Panc1 (cell line): ENCODE data around the gene FBXW8. TPM values are rescaled to one million over a fixed set of nuclear protein-coding genes. Genes with fewer than 3 reads are reported as not detected.

Experiments used
- ATAC-seq: fragments of 200-7000 bp; cut with Tn5 transposase; 2 replicates; pipeline ENCODE4 v1.9.1; 2020; ENCODE audit warnings: mild to moderate bottlenecking, moderate library complexity
- BruUV-seq: library from RNA; stranded (reverse); fragments of 400-500 nt; replicated peaks from 2 replicates; lab custom pipeline; 2021; lab: Mats Ljungman, UMichigan
- CTCF ChIA-PET: fragments of 300-600 bp; sonication (Branson Sonifier 250); formaldehyde crosslinking; loops from one replicate; lab custom pipeline; 2022; ENCODE audit warnings: antibody characterized with exemption; lab: Charles Lee
- POLR2A ChIA-PET: fragments of 300-600 bp; sonication (Branson Sonifier 250); formaldehyde crosslinking; loops from one replicate; lab custom pipeline; 2022; ENCODE audit warnings: antibody characterized with exemption; lab: Charles Lee
- DNase-seq: peaks from one replicate; pipeline ENCODE4 v3.0.0-alpha.2; 2010; ENCODE audit warnings: low read depth, low spot score
- H3K27ac ChIP-seq: 2 replicates; pipeline ENCODE4 v1.5.1; 2011; ENCODE audit warnings: mild to moderate bottlenecking, low read length, inconsistent platforms
- H3K27me3 ChIP-seq: fragments of 200-500 bp; sonication (Bioruptor generic); 2 replicates; pipeline ENCODE4 v1.6.0; 2014; ENCODE audit warnings: low read length, inconsistent platforms; ENCODE audit not compliant: control insufficient read depth, insufficient read depth
- H3K36me3 ChIP-seq: fragments of 200-500 bp; sonication (Bioruptor generic); 2 replicates; pipeline ENCODE4 v1.5.1; 2014; ENCODE audit warnings: inconsistent platforms, mild to moderate bottlenecking, low read length, moderate library complexity; ENCODE audit not compliant: control insufficient read depth, insufficient read depth
- H3K4me1 ChIP-seq: 2 replicates; pipeline ENCODE4 v1.5.1; 2011; ENCODE audit warnings: inconsistent platforms, mild to moderate bottlenecking, low read length, moderate library complexity; ENCODE audit not compliant: control insufficient read depth, insufficient read depth
- H3K4me3 ChIP-seq, 2 experiments: 2 replicates each; pipeline ENCODE4 v1.5.1; 2011 to 2012; ENCODE audit warnings: low read depth in 2 of 2, low read length in 2 of 2, mild to moderate bottlenecking in 2 of 2, inconsistent platforms in 1 of 2, moderate library complexity in 1 of 2
- H3K9me3 ChIP-seq: fragments of 200-500 bp; sonication (Bioruptor generic); 2 replicates; pipeline ENCODE4 v1.5.1; 2014; ENCODE audit warnings: low read depth, mild to moderate bottlenecking, inconsistent platforms, low read length, moderate library complexity; ENCODE audit not compliant: control insufficient read depth, insufficient read depth
- POLR2AphosphoS5 ChIP-seq: IDR thresholded peaks from 2 replicates; pipeline ENCODE4 v1.6.1; 2012; ENCODE audit warnings: mild to moderate bottlenecking, low read depth, low read length, moderate library complexity
- SIN3A ChIP-seq: IDR thresholded peaks from 2 replicates; pipeline ENCODE4 v1.6.1; 2012; ENCODE audit warnings: low read depth, mild to moderate bottlenecking, low read length, moderate library complexity, borderline replicate concordance; ENCODE audit not compliant: insufficient read depth
- TCF7L2 ChIP-seq: IDR thresholded peaks from 2 replicates; pipeline ENCODE4 v1.6.1; 2011; ENCODE audit warnings: mild to moderate bottlenecking, low read depth, low read length, inconsistent platforms
- in situ Hi-C: cut with HindIII; loops from 2 replicates; pipeline ENCODE4 v1.10.0; 2016; ENCODE audit warnings: low sequenced_read_pairs, low pct_unique_long_range_greater_than_20kb
- intact Hi-C: fragments of 100-400 bp; cut with micrococcal nuclease; formaldehyde crosslinking; loops from one replicate; pipeline ENCODE4 v1.10.0; 2022; ENCODE audit not compliant: unreplicated experiment
- total RNA-seq: library from RNA; stranded (reverse); gene quantifications from one replicate; pipeline ENCODE4 v1.2.1, GENCODE V29; 2021; ENCODE audit not compliant: unreplicated experiment
- TF ChIP-seq, protein P1 (sequence below), 2 experiments: IDR thresholded peaks; 2 replicates each; pipeline ENCODE4 v1.6.1; 2011 to 2012; ENCODE audit warnings: low read depth in 2 of 2, control low read depth in 1 of 2, low read length in 1 of 2, mild to moderate bottlenecking in 1 of 2, moderate library complexity in 1 of 2; ENCODE audit not compliant: insufficient read depth in 1 of 2
- TF ChIP-seq, protein P2 (sequence below): fragments of 450-650 bp; IDR thresholded peaks from 2 replicates; pipeline ENCODE4 v1.5.1; 2017; ENCODE audit warnings: mild to moderate bottlenecking

Gene FBXW8
- total RNA-seq, 1 experiment from 2014 or later, result 18.0 TPM

DNA sequence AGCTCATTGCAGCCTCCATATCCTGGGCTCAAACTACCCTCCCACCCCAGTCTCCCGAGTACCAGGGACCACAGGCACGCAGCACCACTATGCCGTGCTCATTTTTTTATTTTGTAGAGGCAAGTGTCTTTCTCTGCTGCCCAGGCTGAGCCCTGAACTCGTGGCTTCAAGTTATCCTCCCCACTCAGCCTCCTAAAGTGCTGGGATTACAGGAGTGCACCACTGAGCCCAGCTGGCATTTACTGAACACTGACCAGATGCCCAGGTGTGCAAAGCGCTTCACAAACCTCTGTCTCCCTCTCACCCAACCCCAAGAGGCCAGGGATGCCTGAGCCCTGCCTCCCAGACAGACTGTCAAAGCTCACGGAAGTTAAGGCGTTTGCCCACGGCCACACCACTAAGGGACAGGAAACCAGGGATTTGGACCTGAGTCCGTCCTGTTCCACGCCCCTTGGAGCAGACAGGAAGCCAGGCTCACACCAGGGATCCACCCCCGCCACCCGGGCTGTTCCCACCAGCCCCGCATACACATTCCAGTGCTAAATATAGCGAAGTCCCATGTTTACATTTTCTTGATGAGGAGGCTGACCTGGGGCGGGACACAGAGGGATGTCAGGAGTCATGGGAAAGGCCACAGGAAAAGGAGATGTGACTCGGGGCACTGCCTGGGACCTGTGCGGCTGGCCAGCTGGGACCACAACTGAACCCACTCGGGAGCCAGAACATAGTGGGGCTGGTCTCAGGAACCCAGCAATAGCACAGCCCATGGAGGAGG is 137.2 kb downstream of the FBXW8 start:
- H3K27ac ChIP-seq, result no peak overlapping the region
- intact Hi-C loops (no loop called here), in situ Hi-C loops (no loop called here)
- BruUV-seq, result no TSS peak
- CTCF ChIA-PET, result no interaction called here
- H3K27me3 ChIP-seq, result peaks cover 2% of the 10 kb centered on the region; the same call in 1 of the 2 replicates
- no peak for ATAC-seq
- TF ChIP-seq, protein P1, sequence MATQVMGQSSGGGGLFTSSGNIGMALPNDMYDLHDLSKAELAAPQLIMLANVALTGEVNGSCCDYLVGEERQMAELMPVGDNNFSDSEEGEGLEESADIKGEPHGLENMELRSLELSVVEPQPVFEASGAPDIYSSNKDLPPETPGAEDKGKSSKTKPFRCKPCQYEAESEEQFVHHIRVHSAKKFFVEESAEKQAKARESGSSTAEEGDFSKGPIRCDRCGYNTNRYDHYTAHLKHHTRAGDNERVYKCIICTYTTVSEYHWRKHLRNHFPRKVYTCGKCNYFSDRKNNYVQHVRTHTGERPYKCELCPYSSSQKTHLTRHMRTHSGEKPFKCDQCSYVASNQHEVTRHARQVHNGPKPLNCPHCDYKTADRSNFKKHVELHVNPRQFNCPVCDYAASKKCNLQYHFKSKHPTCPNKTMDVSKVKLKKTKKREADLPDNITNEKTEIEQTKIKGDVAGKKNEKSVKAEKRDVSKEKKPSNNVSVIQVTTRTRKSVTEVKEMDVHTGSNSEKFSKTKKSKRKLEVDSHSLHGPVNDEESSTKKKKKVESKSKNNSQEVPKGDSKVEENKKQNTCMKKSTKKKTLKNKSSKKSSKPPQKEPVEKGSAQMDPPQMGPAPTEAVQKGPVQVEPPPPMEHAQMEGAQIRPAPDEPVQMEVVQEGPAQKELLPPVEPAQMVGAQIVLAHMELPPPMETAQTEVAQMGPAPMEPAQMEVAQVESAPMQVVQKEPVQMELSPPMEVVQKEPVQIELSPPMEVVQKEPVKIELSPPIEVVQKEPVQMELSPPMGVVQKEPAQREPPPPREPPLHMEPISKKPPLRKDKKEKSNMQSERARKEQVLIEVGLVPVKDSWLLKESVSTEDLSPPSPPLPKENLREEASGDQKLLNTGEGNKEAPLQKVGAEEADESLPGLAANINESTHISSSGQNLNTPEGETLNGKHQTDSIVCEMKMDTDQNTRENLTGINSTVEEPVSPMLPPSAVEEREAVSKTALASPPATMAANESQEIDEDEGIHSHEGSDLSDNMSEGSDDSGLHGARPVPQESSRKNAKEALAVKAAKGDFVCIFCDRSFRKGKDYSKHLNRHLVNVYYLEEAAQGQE (IDR thresholded peaks at IDR 0.05; ENCODE audit: insufficient read depth in 1 of 2, low read depth in 2 of 2, low read length in 1 of 2), result no peak
- no peak for TF ChIP-seq SIN3A
- TF ChIP-seq POLR2AphosphoS5, result no peak
- TF ChIP-seq, protein P2, sequence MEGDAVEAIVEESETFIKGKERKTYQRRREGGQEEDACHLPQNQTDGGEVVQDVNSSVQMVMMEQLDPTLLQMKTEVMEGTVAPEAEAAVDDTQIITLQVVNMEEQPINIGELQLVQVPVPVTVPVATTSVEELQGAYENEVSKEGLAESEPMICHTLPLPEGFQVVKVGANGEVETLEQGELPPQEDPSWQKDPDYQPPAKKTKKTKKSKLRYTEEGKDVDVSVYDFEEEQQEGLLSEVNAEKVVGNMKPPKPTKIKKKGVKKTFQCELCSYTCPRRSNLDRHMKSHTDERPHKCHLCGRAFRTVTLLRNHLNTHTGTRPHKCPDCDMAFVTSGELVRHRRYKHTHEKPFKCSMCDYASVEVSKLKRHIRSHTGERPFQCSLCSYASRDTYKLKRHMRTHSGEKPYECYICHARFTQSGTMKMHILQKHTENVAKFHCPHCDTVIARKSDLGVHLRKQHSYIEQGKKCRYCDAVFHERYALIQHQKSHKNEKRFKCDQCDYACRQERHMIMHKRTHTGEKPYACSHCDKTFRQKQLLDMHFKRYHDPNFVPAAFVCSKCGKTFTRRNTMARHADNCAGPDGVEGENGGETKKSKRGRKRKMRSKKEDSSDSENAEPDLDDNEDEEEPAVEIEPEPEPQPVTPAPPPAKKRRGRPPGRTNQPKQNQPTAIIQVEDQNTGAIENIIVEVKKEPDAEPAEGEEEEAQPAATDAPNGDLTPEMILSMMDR, result no peak
- no peak for TF ChIP-seq TCF7L2
- H3K36me3 ChIP-seq, result no peaks in the 10 kb centered on the region
- DNase-seq, result no peak
- H3K9me3 ChIP-seq, result no peaks in the 10 kb centered on the region
- no peaks in the 10 kb centered on the region; the same call in 1 of the 2 replicates for H3K4me1 ChIP-seq
- POLR2A ChIA-PET, result no interaction called here
- no peak overlapping the region for H3K4me3 ChIP-seq

DNA sequence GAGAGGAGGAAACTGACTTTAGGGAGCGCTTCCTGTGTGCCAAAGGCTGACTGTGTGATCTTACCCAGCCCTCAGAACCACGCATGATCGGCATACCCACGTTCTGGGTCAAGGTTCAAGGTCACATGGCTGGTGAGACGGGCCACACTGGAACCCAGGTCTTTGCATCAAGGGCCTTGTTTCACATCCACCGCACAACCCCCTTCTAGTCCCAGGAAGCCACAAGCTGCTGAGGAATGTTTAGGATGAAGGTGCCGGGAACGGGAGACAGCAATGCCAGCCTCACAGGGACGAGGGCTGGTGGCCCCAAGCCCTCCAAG is 137.8 kb downstream of the FBXW8 start:
- in situ Hi-C loops (no loop called here), intact Hi-C loops (no loop called here)
- ChIA-PET POLR2A (no interaction called here), CTCF (no interaction called here)
- BruUV-seq, result no TSS peak
- H3K4me1 ChIP-seq, result no peaks in the 10 kb centered on the region; the same call in 1 of the 2 replicates
- no peaks in the 10 kb centered on the region for H3K36me3 ChIP-seq
- no peak for ATAC-seq
- H3K27ac ChIP-seq, result no peak overlapping the region
- no peak for DNase-seq
- TF ChIP-seq SIN3A, result no peak
- TF ChIP-seq, protein P1 (IDR thresholded peaks at IDR 0.05; ENCODE audit: insufficient read depth in 1 of 2, low read depth in 2 of 2, low read length in 1 of 2), result no peak
- TF ChIP-seq, protein P2, result no peak
- TF ChIP-seq TCF7L2, result no peak
- TF ChIP-seq POLR2AphosphoS5, result no peak
- peaks cover 2% of the 10 kb centered on the region; the same call in 1 of the 2 replicates for H3K27me3 ChIP-seq
- no peaks in the 10 kb centered on the region for H3K9me3 ChIP-seq
- H3K4me3 ChIP-seq, result no peak overlapping the region
